Mammary epithelial cell (primary cell): ENCODE measurements around the gene ENPP6.

Experiments
- EZH2 ChIP-seq: IDR thresholded peaks from 2 replicates; pipeline ENCODE4 v1.6.1; 2012; ENCODE audit warnings: low read length, inconsistent platforms, borderline replicate concordance
- TF ChIP-seq, protein P1 (sequence below), 2 donors: IDR thresholded peaks in 1 of 2; conservative IDR thresholded peaks in 1 of 2; 2 replicates each; pipeline ENCODE4 v1.5.1; 2011 to 2012; ENCODE audit warnings: inconsistent platforms in 2 of 2, low read length in 2 of 2, mild to moderate bottlenecking in 2 of 2, control low read depth in 1 of 2, low read depth in 1 of 2; ENCODE audit not compliant: insufficient read depth in 1 of 2; ENCODE audit errors: extremely low read depth in 1 of 2

DNA sequence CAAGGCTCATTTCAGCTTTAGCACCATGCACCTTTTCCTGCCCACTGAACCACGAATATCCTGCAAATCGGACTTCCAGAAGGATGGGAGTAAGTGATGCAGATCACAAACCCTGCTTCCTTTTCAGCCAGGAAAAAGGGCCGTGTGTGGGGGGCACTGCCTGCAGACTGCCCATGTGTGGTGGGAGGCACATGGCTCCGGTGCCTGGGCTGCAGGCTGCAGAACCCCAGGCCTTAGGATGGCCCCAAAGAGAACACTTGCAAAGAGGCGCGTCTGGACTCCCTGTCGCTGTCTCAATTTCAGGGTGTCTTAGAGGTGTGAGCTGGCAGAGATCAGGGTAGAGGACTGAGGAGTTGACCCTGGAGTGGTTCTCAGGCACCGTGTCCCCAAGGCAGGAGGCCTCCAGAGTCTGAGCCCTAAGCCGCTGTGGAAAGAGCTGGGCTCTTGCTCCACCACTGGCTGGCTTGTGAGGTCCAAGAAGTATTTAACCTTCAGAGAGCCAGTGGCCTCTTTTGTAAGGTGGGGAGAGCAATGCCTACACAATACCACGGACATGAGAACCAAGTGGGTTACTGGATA is 97.0 kb downstream of the ENPP6 start:
- TF ChIP-seq, protein P1, sequence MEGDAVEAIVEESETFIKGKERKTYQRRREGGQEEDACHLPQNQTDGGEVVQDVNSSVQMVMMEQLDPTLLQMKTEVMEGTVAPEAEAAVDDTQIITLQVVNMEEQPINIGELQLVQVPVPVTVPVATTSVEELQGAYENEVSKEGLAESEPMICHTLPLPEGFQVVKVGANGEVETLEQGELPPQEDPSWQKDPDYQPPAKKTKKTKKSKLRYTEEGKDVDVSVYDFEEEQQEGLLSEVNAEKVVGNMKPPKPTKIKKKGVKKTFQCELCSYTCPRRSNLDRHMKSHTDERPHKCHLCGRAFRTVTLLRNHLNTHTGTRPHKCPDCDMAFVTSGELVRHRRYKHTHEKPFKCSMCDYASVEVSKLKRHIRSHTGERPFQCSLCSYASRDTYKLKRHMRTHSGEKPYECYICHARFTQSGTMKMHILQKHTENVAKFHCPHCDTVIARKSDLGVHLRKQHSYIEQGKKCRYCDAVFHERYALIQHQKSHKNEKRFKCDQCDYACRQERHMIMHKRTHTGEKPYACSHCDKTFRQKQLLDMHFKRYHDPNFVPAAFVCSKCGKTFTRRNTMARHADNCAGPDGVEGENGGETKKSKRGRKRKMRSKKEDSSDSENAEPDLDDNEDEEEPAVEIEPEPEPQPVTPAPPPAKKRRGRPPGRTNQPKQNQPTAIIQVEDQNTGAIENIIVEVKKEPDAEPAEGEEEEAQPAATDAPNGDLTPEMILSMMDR (conservative IDR thresholded peaks at IDR 0.05 in 1 of 2, IDR thresholded peaks at IDR 0.05 in 1 of 2; ENCODE audit: extremely low read depth in 1 of 2, insufficient read depth in 1 of 2, low read depth in 1 of 2, low read length in 2 of 2), result no peak
- TF ChIP-seq EZH2, result no peak
